Measurements from ENCODE around the gene CHTF18.

The CHTF18 gene

DNA sequence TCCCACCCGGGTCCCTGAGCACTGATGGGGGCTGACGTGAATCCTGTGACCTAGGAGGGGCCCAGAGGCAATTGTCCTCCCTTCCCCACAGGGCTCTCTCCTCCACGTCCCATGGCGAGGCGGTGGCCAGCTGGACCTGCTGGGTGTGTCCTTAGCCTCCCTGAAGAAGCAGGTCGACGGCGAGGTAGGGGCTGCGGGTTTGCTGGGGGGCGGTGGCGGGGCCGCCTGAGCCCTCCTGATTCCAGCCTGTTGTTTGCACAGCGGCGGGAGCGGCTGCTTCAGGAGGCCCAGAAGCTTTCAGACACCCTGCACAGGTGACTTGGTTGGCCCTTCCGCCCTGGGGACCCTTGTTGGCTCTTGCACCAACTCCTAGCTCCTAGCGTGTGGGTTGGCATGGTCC, 1.7 kb downstream of the CHTF18 start:
- in situ Hi-C loops (cut with MboI; ENCODE audit: low sequenced_read_pairs), result no loop called here

DNA sequence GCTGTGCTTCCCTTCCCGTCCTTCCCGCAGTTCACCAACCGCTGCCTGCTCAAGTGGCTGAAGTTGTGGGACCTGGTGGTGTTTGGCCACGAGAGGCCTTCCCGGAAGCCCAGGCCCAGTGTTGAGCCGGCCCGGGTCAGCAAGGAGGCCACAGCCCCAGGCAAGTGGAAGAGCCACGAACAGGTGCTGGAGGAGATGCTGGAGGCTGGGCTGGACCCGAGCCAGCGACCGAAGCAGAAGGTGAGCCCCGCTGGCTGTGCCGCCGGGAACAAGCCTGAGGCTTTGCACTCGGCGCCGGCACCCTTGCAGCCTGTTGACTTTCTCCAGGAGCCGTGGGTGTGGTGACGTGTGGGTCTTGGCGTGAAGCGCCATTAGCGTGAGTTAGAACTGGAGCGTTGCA, 2.7 kb downstream of the CHTF18 start:
- in situ Hi-C loops (cut with MboI; ENCODE audit: low sequenced_read_pairs), result no loop called here

DNA sequence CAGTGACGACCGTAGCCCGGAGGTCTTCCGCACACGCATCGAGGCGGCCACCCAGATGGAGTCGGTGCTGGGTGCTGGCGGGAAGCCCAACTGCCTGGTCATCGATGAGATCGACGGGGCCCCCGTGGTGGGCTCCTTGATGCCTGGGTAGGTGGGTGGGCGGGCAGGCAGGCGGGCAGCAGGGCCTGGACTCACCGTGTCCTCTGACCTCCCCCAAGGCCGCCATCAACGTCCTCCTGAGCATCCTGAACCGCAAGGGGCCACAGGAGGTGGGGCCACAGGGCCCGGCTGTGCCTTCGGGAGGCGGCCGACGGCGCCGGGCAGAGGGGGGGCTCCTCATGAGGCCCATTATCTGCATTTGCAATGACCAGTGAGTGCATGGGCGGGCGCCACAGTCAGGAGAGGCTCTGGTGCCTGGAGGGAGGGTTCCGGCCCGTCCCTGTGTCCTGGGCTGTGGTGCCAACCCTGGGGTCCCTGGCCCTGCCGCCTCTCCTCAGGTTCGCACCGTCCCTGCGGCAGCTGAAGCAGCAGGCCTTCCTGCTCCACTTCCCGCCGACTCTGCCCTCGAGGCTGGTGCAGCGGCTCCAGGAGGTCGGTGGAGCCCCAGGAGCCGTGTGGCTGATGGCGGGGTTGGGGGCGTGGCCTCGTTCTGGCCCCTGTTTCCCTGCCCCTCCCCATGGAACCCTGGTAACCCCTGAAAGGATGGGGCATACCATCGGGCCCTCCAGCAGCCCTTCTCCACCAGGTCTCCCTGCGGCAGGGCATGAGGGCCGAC, 4.0 kb downstream of the CHTF18 start:
- in situ Hi-C loops (cut with MboI; ENCODE audit: low sequenced_read_pairs), result no loop called here

DNA sequence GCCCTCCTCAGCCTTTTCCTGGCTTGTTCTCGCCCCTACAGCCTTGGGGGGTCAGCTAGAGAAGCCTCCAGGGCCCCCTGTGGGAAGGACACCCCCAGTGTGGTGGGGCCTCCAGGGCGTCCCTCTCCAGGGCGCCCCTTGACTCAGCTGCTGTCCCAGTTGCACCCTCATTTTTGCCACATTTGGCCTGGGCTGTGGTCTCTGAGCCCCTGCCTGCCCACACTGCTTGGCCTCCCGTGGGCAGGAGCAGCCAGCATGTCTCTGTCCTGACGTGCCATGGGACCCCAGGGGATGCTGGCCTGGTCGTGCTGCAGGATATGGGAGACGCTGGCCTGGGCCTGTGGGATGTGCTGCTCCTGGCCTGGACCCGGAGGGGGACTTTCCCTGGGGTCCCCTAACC, 5.0 kb downstream of the CHTF18 start:
- in situ Hi-C loops (cut with MboI; ENCODE audit: low sequenced_read_pairs), result no loop called here

DNA sequence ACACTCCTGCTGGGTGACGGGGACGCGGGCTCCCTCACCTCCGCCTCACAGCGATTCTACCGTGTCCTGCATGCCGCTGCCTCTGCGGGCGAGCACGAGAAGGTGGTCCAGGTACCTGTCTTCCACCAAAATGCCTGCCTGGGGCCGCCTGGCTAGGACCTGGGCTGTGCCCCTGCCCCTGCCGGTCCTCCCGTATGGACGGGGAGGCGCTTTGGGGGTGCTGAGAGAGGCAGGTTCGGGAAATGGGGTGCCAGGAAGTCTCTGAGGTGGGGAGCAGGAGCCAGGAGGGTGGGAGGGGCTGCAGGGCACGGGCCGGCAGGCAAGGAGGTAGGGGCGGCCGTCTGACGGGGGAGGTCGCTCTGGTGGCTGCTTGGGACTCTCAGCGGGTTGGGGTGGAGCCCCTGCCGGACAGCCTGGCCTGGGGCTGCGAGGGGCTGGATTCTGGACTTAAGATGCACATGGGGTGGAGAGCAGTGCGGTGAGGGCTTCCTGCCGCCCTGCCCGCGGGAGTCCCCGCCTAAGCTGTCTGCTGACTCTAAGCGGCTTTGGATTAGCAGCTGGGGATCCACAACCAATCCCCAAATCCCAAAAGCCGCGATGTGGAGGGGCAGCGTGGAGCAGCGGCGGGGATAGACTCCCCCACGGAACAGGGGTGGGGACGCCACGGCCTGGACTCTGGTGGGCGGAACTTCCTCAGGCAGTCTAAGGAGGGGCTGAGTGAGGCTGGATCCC, 5.8 kb downstream of the CHTF18 start:
- in situ Hi-C loops (cut with MboI; ENCODE audit: low sequenced_read_pairs), result no loop called here

DNA sequence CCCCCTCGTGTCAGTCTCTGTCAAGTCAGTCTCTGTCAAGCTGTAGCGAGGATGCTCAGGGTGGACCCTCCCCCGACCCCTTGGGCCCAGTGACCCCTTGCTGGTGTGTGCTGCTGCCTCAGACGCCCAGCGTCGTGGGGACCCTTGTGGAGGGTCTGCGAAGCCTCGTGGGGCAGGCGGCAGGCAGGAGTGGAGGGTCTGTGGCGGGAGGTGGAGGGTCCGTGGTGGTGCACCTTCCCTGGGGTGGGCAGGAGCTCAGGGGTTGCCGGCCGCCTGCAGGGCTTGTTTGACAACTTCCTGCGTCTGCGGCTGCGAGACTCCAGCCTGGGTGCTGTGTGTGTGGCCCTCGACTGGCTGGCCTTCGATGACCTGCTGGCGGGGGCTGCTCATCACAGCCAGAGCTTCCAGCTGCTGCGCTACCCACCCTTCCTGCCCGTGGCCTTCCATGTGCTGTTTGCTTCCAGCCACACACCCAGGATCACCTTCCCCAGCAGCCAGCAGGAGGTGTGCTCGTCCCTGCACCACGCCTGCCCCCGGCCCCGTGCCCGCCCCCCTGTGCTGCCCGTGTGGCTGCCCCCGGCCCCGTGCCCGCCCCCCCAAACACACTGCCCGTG, 6.5 kb downstream of the CHTF18 start:
- in situ Hi-C loops (cut with MboI; ENCODE audit: low sequenced_read_pairs), result no loop called here

DNA sequence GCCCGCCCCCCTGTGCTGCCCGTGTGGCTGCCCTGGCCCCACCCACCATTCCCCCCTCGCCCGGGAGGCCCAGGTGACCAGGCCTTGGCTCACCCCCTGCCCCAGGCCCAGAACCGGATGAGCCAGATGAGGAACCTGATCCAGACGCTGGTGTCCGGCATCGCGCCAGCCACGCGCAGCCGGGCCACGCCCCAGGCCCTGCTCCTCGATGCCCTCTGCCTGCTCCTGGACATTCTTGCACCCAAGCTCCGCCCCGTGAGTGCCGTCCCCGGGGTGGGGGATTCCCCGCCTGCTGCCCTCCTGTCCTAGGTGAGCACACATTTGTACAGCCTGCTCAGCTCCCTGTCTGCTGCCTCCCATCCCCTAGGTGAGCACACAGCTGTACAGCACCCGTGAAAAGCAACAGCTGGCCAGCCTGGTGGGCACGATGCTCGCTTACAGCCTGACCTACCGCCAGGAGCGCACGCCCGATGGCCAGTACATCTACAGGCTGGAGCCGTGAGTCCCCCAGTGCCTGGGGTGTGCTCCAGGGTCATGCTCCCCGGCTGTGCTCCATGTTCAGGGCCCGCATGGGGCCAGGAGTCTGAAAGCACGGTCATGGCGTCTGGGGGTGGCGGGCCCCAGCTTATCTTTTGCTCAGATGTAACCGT, 7.3 kb downstream of the CHTF18 start:
- in situ Hi-C loops (cut with MboI; ENCODE audit: low sequenced_read_pairs), result no loop called here

DNA sequence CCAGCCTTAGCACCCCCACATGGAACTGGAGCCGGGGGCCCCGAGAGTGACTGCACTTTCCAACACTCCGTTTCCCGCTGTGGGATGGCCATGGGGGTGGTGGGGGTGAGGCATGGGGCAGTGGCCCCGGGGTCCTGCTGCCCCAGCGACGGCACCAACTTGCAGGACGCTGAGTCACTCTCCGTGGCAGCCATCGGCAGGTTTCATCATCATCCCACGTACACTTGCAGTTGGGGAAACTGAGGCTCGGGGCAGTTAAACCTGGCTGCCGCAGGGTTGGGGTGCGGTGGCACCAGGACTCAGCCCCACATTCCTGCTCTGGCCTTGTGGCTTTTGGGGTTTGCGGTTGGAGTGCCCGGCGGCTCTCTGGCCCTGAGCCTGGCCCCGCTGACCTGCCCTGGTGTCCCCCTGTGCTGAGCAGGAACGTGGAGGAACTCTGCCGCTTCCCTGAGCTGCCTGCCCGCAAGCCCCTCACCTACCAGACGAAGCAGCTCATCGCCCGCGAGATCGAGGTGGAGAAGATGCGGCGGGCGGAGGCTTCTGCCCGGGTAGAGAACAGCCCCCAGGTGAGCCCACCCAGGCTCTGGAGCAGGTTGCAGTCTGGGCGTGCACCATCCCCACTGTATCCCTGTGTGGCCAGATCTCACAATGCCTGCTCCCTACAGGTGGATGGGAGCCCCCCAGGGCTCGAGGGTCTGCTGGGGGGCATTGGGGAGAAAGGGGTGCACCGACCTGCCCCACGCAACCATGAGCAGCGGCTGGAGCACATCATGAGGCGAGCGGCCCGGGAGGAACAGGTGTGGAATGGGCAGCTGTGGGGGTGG, 8.1 kb downstream of the CHTF18 start:
- in situ Hi-C loops (cut with MboI; ENCODE audit: low sequenced_read_pairs), result no loop called here

DNA sequence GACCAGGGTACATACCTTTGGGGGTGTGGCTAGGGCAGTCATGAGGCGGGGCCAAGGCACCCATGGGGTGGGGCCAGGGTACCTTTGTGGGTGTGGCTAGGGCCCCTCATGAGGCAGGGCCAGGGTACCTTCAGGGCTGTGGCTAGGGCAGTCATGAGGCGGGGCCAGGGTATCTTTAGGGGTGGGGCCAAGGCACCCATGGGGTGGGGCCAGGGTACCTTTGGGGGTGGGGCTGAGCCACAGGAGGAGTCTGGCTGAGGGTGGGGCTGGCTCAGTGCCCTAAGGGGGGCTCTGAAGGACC, 8.7 kb downstream of the CHTF18 start:
- in situ Hi-C loops (cut with MboI; ENCODE audit: low sequenced_read_pairs), result no loop called here

DNA sequence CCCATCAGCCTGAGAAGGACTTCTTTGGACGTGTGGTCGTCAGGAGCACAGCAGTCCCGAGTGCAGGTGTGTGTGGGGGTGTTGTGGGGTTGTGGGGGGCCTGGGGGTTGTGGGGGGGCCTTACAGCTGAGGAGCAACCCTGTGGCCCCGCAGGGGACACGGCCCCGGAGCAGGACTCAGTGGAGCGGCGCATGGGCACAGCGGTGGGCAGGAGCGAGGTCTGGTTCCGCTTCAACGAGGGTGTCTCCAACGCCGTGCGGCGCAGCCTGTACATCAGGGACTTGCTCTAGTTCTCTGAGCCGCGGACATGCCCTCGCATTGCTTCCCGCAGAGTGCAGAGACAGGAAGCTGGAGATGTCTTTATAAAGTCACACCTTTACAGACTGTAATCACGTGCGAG, 9.3 kb downstream of the CHTF18 start:
- in situ Hi-C loops (cut with MboI; ENCODE audit: low sequenced_read_pairs), result no loop called here

DNA sequence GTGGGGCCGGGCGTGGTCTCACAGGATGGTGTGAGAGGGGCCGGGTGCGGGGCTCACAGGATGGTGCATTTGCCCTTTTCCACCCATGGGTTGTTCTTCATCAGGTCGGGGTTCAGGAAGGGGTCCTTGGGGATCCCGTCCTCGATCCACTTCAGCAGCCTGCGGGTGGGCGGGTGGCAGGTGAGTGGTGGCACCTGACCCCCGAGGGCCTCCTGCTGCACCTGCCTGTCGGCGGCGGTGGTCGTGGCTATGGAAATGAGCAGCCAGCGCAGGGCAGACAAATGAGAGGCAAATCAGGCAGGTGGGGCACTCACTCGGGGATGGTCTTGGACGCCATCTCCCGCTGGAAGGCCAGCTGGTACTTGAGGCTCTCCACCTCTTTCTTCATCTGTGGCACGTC, 10.2 kb downstream of the CHTF18 start:
- in situ Hi-C loops (cut with MboI; ENCODE audit: low sequenced_read_pairs), result no loop called here

DNA sequence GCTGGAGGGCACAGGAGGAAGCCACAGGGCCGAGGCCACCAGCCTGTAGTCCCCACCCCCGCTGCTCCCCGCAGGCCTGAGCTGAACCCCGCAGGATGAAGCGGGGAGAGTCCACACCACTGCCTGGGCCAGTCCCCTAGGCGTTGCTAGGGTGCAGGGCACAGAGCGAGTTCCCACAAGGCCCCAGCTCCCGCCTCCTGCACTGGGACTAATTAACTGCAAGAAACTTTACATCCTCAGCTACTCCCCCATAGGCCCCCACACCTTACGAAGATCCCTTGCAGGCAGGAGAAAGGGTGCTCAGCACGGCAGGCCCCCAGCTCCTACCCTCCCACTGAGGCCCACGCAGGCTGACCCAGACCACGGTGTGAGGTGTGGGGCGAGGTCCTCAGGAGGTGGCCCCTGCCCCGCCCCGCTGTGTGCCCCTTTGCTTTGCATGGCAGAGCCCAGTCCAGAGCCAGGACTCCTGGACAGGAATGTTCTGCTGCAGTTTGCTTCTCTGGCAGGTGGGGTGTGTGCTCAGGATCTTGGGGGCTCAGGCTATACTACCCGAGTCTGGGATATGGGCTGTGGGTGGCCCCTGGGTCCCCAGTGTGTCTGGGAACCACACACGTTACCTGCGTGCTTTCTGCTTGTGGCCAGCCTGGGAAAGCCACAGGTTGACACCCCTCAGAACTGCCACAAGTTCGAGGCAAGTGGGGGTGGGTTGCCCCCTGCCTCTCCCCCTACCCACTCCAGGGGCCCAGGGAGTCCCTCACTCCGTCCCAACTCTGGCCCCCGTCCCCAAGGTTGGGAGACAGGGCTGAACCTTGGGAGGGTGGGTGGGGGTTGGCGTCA, 10.9 kb downstream of the CHTF18 start:
- in situ Hi-C loops (cut with MboI; ENCODE audit: low sequenced_read_pairs), result no loop called here

DNA sequence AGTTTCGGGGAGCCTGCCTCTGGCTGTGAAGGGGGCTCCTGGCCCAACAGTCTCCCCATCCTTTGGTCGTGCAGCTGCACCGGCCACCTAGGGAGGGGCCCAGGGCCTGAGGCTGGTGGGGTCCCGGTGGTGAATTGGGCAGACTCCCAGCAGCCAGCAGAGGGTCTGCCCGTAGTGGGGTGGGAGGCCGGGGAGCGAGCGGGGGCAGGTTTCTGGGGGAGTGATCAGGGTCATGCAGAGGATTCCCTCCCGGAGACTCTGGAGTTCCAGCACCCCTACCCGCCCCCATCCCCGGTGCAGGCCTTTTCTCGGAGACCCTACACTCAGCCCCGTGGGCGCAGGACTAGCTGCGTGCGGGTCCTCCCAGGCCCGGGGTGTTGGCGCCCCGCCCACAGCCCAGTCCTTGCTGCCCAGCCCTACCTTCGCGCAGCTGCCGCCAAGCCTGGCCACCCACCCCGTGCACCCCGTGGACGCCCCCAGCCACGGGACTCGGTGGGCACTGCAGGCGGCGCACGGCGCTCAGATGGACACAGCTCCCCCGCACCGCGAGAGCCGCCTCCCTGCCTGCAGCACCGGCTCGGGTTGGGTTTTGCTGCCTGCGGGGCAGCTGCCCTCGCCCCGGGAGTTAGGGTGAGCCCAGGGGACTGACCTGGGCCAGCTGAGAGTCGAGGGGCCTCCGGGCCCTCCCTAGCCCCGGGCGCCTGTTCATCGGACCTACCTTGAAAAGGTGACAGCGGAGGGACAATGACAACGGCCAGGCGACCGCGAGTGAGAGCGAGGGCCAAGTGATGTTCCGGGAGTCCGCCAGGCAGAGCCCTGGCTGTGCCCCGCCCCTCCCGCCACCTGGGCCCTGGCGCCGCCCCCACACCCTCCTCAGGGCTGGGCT, 11.8 kb downstream of the CHTF18 start, which contains the start of gene GNG13:
TSS of gene GNG13 (minus strand) at position 787 of the 886 bp plus-strand sequence. CDS start 1,657 bp downstream, outside the sequence.
- in situ Hi-C loops (cut with MboI; ENCODE audit: low sequenced_read_pairs), result no loop called here

DNA sequence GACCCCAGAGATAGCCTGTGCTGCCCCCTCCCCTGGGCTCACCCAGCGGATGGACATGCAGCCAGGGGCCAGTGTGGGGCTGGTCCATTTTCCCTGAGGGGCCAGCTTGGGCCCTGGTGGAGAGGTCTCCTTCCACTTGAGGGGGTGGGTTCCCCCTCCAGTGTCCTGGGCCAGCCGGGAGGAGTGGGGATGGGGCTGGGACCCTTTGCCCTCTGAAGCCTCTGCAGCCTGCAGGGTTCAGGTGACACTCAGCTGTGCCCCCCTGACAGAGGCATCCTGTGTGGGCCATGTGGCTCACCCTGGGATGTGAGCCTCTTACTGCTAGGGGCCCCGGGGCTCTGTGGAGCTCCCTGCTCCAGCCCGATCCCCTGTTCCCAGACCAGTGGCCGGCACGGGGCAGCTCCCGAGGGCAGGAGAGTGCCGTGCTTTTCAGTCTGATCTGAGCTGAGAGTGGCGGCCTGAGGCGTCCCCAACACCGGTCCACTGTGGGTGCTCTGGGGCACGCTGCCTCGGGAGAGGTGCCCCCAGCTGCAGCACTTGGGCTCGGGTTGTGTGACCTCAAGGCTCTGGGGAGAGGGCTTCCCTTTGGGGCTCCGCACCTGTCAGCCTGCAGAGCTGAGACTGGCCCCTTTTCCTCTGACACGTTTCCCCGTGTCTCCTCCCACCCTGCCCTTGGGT, 12.6 kb downstream of the CHTF18 start:
- in situ Hi-C loops (cut with MboI; ENCODE audit: low sequenced_read_pairs), result no loop called here

DNA sequence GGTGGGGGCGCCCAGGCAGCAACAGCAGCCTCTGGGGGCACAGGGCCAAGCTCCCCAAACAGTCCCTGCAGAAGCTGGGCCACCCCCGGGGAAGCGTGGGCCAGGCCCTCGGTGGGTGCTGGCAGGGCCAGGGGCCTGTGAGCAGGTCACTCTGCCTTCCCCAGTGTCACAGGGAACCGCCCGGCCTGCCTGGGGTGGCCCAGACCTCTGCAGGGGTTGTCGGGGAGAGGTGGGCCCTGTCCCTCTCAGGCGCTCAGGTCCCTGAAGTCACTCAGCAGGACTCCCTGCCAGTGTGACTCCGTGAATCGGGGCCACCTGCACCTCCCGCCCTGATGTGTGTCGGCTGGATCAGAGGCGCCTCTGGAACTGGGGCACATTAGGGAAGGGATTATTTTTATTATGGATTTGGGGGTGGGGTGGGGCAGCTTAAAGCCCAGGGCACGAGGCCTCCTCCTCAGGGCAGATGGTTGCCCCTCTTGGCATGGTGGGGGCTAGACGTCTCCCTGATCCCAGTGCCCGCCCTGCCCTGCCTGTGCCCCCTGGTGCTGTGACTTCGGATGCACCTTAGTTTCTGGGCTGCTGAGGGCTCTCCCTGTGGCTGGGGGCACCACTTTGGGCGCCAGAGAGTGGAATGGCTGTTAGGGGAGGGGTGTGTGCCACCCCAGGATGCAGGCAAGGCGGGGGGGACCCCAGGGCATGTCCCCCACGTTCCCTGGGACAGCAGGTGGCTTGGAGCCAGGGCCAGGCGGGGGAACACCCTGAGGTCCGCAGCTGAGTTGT, 13.4 kb downstream of the CHTF18 start:
- in situ Hi-C loops (cut with MboI; ENCODE audit: low sequenced_read_pairs), result no loop called here

DNA sequence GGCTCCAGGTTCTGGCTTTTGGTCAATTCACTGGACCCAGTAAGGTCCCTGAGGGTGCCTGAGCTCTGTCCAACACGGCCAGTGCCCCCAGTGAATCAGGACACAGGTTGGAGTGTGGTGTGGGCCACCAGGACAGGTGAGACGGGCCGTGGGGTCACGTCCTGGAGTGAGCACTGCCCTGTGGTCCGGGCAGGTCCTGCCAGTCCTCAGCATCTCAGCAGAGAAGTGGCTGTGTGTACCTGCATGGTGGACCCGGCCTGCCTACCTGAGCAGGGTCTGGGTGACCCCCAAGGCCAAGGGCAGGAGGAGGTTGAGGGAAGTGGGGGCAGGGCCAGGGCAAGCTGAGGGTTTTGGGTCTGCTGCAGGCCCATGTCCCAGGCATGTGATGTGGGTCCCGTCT, 14.0 kb downstream of the CHTF18 start:
- in situ Hi-C loops (cut with MboI; ENCODE audit: low sequenced_read_pairs), result no loop called here

DNA sequence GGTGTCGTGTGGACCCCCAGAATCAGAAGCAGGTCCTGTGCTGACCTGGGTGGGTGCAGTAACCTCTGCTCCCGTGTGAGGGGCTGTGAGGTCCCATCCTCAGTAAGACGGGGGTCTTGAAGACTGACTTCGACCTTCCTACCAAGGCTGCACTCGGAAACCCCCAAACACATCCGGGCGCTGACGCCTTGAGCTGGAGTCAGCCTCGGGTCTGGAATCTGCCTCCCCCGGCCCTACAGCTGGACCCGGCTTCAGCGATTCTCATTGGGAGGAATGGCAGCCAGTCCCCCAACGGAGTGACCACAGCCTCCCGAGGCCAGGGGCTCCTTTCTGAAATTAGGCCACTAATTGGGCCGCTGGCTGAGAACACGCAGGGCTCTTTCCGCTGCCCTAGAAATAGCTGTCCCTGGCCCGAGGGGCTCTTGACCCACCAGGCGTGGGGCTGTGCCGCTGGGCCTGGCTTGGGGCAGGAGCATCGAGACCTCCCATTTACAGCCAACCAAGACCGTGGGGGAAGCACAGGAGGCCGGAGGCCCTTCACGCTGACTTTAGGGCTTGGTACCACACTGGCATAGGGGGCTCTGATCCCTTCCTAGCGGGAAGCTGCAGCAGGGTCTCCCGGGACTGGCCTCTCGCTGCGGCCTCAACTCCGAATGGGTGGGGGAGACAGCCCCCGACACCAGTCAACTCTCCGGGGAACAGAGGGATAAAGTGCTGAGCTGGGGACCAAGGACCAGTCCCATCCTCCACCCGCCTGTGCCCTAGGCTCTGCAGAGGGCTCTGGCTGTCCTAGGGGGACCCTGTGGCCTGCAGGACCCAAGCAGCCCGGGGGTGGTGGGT, 14.7 kb downstream of the CHTF18 start:
- in situ Hi-C loops (cut with MboI; ENCODE audit: low sequenced_read_pairs), result no loop called here

All from hTERT RPE-1 (cell line).